GM19324 (cell line): ENCODE results near the gene RNF224.

Experiments
- ATAC-seq: cut with Tn5 transposase; IDR thresholded peaks from one replicate; pipeline ENCODE4 v1.9.1; 2021; ENCODE audit warnings: mild to moderate bottlenecking, moderate library complexity; ENCODE audit not compliant: unreplicated experiment, low FRiP score

Gene RNF224

DNA sequence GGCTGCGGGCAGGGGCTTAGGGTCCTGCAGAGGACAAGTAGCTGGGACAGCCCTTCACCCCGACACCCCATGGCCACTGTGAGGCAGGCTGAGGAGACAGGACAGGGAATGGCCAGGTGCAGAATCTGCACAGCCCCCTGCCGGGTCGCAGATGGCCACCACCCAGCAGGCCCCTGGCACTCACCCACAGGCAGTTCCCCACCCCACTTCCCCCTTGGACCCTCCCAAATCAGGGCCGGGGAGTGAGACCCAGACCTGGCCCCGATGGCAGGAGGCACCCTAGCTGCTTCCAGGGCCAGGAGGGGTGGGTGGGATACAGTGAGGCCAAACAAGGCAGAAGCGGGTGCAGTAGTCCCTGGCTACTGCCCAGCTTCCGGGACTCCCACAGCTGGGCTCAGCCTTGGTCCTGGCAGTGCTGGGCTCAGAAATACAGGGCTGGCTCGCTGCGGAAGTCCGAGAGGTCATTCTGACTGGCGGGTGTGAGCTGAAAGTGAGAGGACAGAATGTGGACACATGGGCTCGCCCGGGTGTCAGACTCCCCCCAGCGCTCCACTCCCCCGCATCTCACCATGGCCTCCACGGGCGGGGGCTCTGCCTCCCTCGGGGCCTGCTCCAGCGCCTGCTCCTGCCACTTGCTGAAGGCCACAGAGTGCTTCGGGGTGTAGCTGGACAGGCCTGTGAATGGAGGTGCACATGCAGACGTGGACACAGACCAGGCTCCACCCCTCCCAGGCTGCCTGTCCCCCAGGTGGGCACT, 35.4 kb upstream of the RNF224 start:
- ATAC-seq, result no peak

DNA sequence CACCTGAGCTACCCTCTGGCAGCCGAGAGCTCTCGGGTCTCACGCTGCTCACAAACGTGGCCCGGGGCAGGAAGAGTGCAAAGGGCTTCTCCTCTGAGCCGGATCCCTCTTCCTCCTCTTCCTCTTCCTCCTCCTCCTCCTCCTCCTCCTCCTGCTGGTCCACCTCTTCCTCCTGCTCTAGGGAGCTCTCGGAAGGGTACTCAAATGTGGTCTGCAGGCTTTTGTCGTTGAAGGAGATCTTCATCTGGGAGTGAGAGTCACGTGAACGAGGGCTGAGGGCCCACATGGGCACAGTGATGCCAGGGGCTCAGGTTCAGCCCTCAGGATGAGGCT, 34.9 kb upstream of the RNF224 start:
- no peak for ATAC-seq

DNA sequence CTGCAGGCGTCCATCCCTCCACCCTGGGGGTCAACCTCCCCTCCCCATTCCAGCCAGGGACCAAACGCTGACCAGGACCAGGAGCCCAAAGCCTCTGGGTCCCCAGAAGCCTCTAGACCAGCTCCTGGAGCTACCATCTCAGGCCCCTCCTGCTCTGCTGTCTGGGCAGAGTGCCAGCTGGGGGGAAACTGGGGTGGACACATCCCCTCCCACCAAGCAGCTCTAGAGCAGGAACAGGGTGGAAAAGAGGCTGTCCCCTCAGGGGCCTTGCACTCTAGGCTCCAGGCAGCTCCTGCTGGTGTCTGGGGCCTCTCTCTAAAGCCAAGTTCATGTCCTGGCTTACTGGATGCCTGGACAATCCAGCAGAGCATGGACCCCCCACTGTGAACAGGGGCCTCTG, 34.4 kb upstream of the RNF224 start:
- no peak for ATAC-seq

DNA sequence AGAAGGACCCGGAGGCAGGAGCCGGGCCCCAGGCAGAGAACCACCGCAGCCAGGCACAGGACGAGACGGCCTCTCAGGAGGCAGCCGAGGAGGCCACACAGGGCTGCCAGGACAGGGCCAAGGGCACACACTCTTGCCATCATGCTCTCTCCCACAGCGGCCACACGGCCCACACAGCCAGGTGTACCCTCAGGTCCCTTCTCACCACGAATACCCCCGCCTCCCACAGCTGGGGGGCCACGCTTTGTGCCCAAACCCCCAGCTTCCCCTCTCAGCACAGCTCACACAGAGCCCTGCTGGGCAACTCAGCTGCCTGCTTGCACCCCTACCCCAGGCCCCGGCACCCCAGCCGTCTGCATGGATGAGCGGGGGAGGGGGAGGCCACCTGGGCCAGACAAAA, 33.5 kb upstream of the RNF224 start:
- ATAC-seq, result no peak

DNA sequence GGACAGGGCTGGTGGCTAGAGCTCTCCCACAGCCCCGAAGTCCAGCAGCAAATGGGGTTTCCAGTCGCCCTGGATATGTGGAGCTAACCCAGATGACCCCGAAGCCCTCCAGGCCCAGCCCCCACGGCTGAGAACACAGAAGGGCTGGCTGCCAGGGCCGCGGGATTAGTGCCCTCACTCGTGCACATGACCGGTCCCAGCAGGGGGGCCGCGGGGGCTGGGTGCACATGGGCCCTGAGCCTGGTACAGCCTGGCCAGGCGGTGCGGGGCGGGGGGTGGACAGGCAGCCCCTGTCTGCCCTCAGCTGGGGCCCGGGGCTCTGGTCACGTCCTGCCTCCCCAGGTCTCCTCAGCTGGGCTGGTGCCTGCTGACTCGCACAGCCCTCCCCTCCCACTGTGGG, 32.9 kb upstream of the RNF224 start:
- no peak for ATAC-seq

DNA sequence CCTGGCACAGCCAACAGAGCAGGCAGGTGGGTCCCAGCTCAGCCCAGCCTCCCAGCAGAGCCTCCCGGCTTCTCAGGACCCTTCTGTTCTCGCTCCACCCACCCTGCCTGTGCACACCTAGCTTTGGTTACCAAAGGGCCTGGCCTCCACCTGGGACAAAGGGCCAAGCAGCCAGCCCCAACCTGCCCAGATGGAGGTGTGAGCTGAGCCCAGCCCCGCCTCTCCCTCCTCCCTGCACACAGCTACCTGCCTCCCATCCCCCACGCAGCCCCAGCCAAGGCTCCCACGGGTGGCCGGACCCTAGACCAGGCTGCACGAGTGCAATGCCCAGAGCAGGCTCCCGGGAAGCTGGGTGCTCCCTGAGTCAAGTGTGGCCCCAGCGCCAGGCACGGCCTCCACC, 32.4 kb upstream of the RNF224 start:
- ATAC-seq, result no peak

DNA sequence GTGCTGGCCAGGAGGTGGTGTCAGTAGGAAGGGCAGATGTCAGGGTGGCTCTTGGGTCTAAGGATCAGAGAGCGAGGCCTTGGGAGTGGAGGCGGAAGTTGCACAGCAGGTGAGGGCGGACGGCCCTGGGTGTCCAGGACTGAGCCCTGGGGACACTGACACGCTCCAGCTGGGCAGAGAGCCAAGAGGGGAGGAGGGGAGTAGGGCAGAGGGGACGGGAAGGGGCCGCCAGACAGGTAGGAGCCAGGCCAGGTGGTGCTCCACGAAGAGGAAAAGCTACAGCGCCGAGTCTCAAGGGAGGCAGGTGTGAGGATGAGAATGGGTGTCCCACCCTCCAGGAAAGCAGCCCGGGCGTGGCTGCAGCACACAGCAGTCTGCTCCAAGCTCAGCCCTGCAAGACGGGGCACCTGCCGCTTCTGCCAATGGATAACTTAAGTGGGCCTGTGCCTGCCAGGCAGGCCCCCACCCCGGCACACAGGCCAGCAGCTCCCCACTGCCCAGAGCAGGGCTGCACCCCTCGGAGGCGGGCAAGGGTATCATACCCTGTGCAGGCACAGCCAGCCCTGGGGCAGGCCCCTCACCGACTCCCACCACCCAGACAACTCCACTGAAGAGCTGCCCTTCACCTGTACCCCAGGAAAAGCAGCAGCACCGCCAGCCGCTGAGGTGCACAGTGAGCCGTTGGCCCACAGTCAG, 31.6 kb upstream of the RNF224 start:
- ATAC-seq, result no peak

DNA sequence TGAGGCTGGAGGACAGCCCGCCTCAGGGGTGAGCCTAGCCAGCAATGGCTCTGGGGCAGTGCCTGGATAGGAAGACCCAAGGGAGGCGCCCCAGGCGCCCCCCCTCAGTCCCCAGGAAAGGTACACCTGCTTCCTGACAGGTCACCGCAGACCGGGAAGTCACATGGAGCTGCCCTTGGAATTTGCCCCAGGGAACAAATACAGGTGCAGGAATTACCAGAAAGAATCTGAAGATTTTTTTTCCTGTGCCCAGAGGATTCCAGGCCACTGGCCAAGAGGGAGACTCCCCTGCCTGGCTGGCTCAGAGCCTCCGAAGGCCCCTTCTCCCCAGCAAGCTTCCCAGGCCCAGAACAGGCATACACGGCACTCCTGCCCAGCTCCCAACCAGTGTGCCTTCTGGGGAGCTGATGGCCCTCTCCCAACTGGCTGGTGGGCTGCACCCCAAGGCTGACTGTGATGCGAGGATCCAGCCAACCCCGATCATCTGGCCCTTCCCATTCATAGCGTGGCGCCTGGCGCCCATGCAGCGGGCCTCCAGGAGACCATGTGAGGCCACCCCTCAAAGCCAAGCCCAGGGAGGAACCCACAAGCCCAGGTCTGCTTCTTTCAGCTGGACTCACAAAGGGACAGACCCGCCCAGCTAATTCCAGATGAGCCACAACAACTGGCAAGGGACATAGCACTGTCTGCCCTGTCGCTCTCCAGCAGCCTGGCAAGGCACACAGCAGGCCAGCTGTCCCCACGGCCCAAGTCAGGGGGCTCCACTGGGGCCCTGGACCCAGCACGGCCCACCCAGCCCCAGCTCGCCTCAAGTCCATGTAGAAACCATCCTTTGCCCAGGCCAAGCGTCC, 29.0 kb upstream of the RNF224 start:
- ATAC-seq, result no peak

DNA sequence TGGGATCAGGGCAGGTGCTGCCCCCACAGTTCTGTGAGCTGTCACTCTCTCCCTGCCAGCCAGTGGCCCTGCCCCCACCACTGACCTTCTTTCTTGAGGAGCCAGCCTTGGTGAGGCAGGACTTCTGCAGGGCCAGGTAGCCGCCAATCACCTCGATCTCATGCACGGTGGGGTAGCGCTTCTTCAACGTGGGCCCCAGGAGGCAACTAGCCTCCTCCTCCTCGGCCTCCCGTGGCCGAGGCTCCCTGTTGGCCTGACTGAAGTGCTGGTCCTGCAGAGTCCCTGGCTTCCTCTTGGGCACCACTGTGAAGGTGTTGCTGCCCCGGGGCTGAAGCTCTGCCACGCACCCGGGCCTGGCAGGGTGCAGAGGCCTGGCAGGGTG, 28.4 kb upstream of the RNF224 start:
- no peak for ATAC-seq

DNA sequence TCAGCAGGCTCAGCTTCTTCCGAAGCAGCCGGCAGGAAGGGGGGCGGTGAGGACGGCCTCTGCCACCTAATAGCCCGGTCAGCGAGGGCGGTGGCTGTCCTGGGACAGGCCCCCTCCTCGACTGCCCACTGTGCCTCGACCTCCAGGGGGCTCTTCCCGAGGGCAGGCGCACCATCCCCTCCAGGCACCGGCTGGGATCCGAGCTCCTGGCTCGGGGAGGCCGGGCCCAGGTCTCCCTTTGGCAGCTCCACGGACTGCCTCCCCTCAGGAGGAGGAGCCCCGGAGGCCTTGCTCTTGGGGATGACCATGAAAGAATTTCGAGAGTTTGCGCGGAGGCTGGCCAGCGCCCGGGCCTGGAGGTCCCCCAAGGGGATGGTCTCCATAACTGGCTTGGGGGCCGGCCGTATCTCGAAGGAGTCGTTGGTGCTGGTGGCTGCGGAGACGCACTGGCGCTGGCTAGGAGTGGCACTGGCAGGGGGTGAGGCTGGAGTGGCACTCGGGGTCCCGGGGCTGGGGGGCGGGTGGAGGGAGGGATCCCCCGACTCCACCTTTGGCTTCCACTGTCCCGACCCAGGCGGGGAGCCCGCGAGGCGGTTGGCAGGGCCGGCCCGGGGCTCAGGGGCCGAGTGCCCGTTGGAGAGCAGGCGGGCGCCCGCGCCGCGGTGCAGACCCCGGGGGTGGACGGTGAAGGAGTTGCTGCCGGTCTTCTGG, 27.7 kb upstream of the RNF224 start:
- no peak for ATAC-seq

DNA sequence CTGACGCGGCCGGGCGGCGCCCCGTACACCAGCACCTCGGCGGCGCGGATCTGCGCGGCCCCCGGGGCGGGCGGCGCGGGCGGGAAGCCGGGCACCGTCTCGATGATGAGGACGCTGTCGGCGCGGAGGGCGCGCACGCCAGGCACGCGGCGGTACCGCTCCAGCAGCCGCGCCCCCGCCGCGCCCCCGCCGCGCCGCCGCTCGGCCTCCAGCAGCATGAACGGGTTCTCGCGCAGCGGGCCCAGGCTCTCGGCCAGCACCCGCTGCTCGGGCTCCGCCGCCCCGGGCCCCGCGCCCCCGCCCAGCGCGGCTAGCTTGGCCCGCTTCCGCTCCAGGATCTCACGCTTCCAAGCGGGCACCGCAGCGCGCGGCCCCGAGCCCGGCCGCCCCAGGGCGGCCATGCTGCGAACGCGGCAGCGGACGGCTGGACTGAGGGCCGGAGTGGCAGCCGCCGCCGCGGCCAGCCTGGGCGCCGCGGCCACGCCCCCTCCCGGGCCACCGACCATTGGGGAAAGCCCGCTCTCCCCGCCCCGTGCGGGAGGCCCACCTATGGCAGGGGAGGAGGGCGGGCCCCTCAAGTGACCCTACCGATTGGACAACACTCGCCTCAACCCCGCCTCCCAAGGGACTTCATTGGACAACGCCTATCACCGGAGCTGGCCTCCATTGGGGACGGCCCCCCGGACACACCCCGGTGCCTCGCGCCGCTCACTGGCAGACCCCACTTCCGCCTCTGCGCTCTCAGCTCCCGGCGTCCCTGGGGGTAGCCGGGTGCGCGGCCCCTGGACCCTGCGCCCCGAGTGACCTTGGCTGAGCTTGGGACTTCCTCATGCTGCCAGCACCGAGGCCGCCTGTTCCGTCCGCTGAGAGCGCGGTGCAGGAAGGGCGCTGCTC, 26.7 kb upstream of the RNF224 start, which contains the start of gene TPRN:
TSS of gene TPRN (minus strand) at position 431 of the 894 bp plus-strand sequence. CDS start at position 401, 30 bp downstream.
- ATAC-seq, result peak; percentile 87

DNA sequence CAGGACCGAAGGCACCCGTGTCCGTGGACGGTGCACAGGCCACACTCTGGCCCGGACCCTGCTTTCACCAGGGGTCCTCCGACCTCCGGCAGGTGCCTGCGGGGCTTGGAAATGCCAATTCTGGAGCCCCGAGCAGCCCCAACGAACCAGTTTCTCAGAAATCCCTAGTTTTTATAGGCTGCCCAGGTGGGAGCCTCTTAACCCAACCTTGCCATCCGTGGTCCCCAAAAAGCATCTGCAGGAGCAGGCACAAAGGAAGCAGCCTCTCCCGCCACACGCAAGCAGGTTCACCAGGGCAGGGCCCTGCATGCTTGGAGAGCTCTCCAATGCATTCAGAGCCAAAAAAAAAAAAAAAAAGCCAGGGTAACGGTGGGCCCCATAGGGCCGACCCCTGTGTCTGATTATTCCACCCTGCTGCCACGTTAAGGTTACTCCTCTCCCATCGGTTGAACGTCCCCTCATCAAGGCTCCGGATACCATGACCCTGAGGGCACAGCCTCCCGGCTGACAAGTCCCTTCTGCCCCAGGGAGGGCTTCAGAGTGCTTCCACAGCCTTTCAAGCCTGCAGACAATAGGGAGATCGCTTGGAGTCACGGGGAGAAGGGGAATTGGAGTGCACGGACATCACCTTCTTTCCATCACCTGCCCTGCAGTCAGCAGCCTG, 26.0 kb upstream of the RNF224 start:
- no peak for ATAC-seq

DNA sequence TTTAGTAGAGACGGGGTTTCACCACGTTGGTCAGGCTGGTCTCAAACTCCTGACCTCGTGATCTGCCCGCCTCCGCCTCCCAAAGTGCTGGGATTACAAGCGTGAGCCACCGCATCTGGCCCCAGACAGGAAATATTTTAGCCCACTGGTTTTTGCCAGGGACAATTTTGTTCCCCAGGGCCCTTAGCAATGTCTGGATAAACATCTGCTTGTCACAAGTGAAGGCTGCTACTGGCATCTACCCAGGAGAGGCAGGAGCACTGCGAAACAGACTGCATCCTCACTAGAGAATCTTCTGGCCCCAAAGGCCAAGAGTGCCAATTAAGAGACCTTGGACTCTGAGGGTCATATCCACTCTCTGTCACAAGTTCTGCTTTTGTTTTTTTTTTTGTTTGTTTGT, 24.3 kb upstream of the RNF224 start:
- no peak for ATAC-seq

DNA sequence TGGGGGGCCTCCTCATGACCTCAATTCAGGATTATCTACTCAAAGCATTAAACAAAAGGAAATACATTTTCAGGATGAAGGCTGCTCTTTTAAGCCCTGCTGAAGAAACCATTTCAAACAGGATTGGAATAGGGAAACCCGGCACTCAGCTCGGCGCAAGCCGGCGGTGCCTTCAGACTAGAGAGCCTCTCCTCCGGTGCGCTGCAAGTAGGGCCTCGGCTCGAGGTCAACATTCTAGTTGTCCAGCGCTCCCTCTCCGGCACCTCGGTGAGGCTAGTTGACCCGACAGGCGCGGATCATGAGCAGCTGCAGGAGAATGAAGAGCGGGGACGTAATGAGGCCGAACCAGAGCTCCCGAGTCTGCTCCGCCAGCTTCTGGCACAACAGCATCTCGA, 22.6 kb upstream of the RNF224 start:
- ATAC-seq, result no peak

DNA sequence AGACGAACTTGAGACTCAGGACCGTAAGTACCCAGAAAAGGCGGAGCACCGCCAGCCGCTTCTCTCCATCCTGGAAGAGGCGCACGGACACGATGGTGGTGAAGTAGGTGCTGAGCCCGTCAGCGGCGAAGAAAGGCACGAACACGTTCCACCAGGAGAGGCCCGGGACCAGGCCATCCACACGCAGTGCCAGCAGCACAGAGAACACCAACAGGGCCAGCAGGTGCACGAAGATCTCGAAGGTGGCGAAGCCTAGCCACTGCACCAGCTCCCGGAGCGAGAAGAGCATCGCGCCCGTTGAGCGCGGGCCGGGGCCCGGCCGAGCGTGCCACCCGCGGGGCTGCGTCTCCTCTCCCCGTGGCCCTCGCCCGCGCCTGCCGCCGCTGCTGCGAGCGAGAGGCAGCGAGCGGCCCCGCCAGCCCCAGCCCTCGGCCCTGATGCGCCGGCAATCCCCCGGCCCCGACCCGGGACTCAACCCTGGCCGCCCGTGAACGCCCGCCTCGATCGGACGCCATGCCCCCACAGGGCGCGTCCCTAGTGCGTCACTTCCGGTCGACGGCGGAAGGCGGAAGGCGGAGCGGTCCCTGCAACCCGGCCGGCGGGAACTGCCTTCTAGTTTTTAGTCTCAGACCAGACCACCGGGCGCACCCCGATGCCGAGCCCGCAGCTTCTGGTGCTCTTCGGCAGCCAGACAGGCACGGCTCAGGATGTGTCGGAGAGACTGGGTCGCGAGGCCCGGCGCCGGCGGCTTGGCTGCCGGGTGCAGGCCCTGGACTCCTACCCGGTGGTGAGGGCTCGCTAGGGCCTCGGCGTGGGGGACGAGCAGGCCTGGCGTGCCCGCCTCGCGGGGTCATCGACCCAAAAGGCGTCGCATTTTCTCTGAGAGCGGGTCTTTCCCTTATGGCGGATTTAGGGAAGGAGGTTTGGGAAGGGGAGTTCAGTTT, 21.9 kb upstream of the RNF224 start, which contains the start of the genes NDOR1 and TMEM203:
TSS of gene NDOR1 (plus strand) at position 575 of the 944 bp plus-strand sequence. CDS start at position 653, 78 bp downstream.
TSS of gene TMEM203 (minus strand) at position 523 of the 944 bp plus-strand sequence. CDS start at position 289, 234 bp downstream.
- ATAC-seq, result peak; percentile 44

DNA sequence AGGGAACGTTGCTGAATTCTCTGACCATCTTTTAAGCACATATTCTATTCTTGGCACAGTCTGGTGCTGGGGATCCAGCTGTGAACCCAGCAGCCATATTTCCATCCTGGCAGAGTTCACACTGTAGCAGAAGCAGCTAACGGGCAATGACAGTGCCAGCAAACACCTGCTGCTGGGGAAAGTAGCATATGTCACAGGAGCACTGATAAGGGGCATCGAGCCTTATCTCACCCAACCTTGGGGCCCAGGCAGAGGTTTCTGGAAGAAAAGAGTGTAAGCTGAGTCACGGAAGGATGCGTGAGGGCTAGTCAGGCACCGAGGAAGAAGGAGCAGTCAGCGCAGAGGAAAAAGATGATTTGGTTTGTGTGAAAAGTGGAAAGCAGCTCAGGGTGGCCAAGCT, 20.7 kb upstream of the RNF224 start:
- no peak for ATAC-seq

DNA sequence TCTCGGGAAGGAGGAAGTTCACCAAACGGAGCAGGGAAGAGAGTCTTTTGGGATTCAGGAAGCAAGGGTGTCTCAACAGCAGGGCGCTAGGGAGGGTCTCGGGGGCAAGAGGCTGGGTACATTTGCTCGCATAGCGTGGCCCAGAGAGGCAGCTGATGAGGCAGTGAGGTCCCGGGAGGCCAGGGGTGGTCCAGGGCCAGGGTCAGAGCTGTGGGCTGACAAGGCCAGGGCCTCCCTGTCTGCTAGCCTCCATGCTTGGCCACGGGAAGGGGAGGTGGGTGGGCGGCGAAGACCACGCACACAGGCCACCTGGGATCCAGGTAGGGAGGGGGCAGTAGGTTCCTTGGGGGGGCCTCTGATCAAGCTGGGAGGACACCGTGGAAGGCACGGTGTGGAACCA, 15.8 kb upstream of the RNF224 start:
- ATAC-seq, result no peak

DNA sequence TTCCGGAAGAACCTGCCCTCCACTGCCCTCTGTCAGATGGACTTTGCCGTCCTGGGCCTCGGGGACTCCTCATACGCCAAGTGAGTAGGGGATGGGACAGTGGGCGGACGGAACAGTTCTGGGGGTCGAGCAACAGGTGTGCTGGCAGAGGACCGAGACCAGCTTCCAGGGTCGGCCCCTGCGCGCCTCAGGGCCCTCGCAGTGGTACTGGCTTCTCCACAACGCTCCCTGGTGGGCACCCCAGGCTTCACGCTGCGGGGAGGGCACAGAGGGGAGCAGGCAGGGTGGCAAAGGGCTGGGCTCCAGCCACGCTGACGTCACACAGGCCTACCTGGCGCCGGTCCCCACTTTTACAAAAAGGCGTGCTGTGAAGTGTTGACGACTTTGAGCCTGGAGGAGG, 14.8 kb upstream of the RNF224 start:
- no peak for ATAC-seq
